WI38 (cell line): ENCODE data around the gene FRMD4A.
"Not testable (repeated sequence)": the region's sequence is repeated elsewhere in the genome, so short reads cannot be mapped to it uniquely, and the experiment has no call there.

ENCODE experiments used
- H3K4me3 ChIP-seq: 2 replicates; pipeline ENCODE4 v1.5.1; 2011; ENCODE audit warnings: low read depth, mild to moderate bottlenecking, control low read depth, low read length
- CTCF ChIP-seq: IDR thresholded peaks from 2 replicates; pipeline ENCODE4 v1.5.1; 2012; ENCODE audit warnings: low read depth, mild to moderate bottlenecking, control low read depth, low read length

Gene FRMD4A

GRCh38 chr10:14071956-14072355 lies 258.8 kb downstream of the FRMD4A start:
- no peak for TF ChIP-seq CTCF
- H3K4me3 ChIP-seq, result no peak overlapping the region

GRCh38 chr10:14068601-14069250 lies 262.0 kb downstream of the FRMD4A start:
- TF ChIP-seq CTCF, result no peak
- no peak overlapping the region for H3K4me3 ChIP-seq

GRCh38 chr10:14067638-14068037 lies 263.1 kb downstream of the FRMD4A start:
- not testable (repeated sequence) for H3K4me3 ChIP-seq

- TF ChIP-seq CTCF, result no peak
- no peak overlapping the region for H3K4me3 ChIP-seq
Observed at GRCh38 chr10:14066106-14066505, 264.6 kb downstream of the FRMD4A start.

GRCh38 chr10:14063531-14064285 lies 267.0 kb downstream of the FRMD4A start:
- H3K4me3 ChIP-seq, result no peak overlapping the region
- TF ChIP-seq CTCF, result no peak

- TF ChIP-seq CTCF, result no peak
- no peak overlapping the region for H3K4me3 ChIP-seq
Observed at GRCh38 chr10:14062528-14063260, 268.0 kb downstream of the FRMD4A start.

GRCh38 chr10:14060320-14061070 lies 270.2 kb downstream of the FRMD4A start:
- H3K4me3 ChIP-seq, result no peak overlapping the region
- no peak for TF ChIP-seq CTCF
